GM23248 (cell line): ENCODE data around the gene TMX1.

ENCODE experiments used
- EZH2 ChIP-seq: fragments of 200-600 bp; sonication (generic); IDR thresholded peaks from 2 replicates; pipeline ENCODE4 v1.6.1; 2018; ENCODE audit warnings: antibody characterized with exemption, mild to moderate bottlenecking; ENCODE audit not compliant: insufficient read depth, poor library complexity, severe bottlenecking
- EZH2phosphoT487 ChIP-seq: fragments of 200-600 bp; sonication (generic); IDR thresholded peaks from 2 replicates; pipeline ENCODE4 v1.6.1; 2018; ENCODE audit warnings: antibody characterized with exemption, moderate library complexity, mild to moderate bottlenecking, low read depth; ENCODE audit not compliant: insufficient read depth

GRCh38 chr14:51291016-51291415, 51.0 kb downstream of the TMX1 start:
- TF ChIP-seq EZH2 (no peak), EZH2phosphoT487 (no peak)
